Esophagus muscularis mucosa (tissue), 4 donors: ENCODE data around the gene CXCR4. TPM values are rescaled to one million over a fixed set of nuclear protein-coding genes. Genes with fewer than 3 reads are reported as not detected.

ENCODE experiments used
- DNase-seq: peaks from one replicate; pipeline ENCODE4 v3.0.0-alpha.2; 2017; ENCODE audit errors: extremely low spot score
- H3K27ac ChIP-seq, 4 donors: fragments of 200-600 bp; sonication (generic); replicated peaks in 1 of 4; 1 replicate in 3 of 4; 2 replicates in 1 of 4; pipeline ENCODE4 v1.5.1; 2016 to 2019; ENCODE audit warnings: mild to moderate bottlenecking in 1 of 4
- H3K27me3 ChIP-seq, 4 donors: fragments of 200-600 bp; sonication (generic); one replicate each; pipeline versions ENCODE4 v1.5.1 to v1.6.0; 2016 to 2019
- H3K36me3 ChIP-seq, 4 donors: fragments of 200-600 bp; sonication (generic); one replicate each; pipeline ENCODE4 v1.5.1; 2016 to 2019
- H3K4me1 ChIP-seq, 4 donors: fragments of 200-600 bp; sonication (generic); one replicate each; pipeline ENCODE4 v1.5.1; 2016 to 2019
- H3K4me3 ChIP-seq, 4 donors: fragments of 200-600 bp; sonication (generic); 1 replicate in 2 of 4; 2 replicates in 2 of 4; pipeline ENCODE4 v1.5.1; 2016 to 2019; ENCODE audit warnings: mild to moderate bottlenecking in 4 of 4, moderate library complexity in 1 of 4
- H3K9me3 ChIP-seq, 4 donors: fragments of 200-600 bp; sonication (generic); 1 replicate in 3 of 4; 2 replicates in 1 of 4; pipeline ENCODE4 v1.5.1; 2016 to 2019
- EP300 ChIP-seq: sonication (generic); formaldehyde crosslinking; IDR thresholded peaks from one replicate; pipeline ENCODE4 v1.6.1; 2017; ENCODE audit warnings: antibody characterized with exemption
- POLR2A ChIP-seq: fragments of 450-650 bp; IDR thresholded peaks from one replicate; pipeline ENCODE4 v1.6.1; 2017; ENCODE audit warnings: antibody characterized with exemption, moderate library complexity, mild to moderate bottlenecking, low read depth
- POLR2AphosphoS5 ChIP-seq, 2 donors: sonication (generic); formaldehyde crosslinking; IDR thresholded peaks; one replicate each; pipeline ENCODE4 v1.6.1; 2017; ENCODE audit warnings: antibody characterized with exemption in 2 of 2
- WGBS: methylation state at CpG from one replicate; pipeline ENCODE4 v1.1.5; 2018; 5-methylcytosine and 5-hydroxymethylcytosine counted together
- intact Hi-C: fragments of 100-400 bp; cut with DNase I; formaldehyde crosslinking; loops from one replicate; pipeline ENCODE4 v1.15.1; 2023
- total RNA-seq, 4 donors: library from RNA; depleted of rRNA; stranded (reverse); fragments of >200 nt; gene quantifications; one replicate each; pipeline versions ENCODE4 v1.1.0 to v1.2.1, GENCODE V29; 2016
- TF ChIP-seq, protein P1 (sequence below), 3 experiments: fragments of 200-600 bp in 2 of 3; fragments of 450-650 bp in 1 of 3; sonication (generic) in 2 of 3; IDR thresholded peaks; one replicate each; pipeline ENCODE4 v1.5.1; 2017 to 2019; ENCODE audit warnings: antibody characterized with exemption in 3 of 3, mild to moderate bottlenecking in 2 of 3, moderate library complexity in 1 of 3

Gene CXCR4
- total RNA-seq, 4 donors from 2014 or later = 4.2 to 11.8 (median 5.6) TPM

GRCh38 chr2:136065384-136065783 lies 52.6 kb downstream of the CXCR4 start:
- H3K27ac ChIP-seq = no peak overlapping the region
- H3K9me3 ChIP-seq = no peaks in the 10 kb centered on the region
- DNase-seq = no peak
- intact Hi-C loops = no loop called here
- H3K4me3 ChIP-seq = no peak overlapping the region
- no peaks in the 10 kb centered on the region for H3K36me3 ChIP-seq
- no peaks in the 10 kb centered on the region for H3K27me3 ChIP-seq
- TF ChIP-seq EP300 (no peak), POLR2A (no peak), POLR2AphosphoS5 (IDR thresholded peaks at IDR 0.05) (no peak)
- TF ChIP-seq, protein P1, sequence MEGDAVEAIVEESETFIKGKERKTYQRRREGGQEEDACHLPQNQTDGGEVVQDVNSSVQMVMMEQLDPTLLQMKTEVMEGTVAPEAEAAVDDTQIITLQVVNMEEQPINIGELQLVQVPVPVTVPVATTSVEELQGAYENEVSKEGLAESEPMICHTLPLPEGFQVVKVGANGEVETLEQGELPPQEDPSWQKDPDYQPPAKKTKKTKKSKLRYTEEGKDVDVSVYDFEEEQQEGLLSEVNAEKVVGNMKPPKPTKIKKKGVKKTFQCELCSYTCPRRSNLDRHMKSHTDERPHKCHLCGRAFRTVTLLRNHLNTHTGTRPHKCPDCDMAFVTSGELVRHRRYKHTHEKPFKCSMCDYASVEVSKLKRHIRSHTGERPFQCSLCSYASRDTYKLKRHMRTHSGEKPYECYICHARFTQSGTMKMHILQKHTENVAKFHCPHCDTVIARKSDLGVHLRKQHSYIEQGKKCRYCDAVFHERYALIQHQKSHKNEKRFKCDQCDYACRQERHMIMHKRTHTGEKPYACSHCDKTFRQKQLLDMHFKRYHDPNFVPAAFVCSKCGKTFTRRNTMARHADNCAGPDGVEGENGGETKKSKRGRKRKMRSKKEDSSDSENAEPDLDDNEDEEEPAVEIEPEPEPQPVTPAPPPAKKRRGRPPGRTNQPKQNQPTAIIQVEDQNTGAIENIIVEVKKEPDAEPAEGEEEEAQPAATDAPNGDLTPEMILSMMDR (IDR thresholded peaks at IDR 0.05) = no peak
- H3K4me1 ChIP-seq = no peaks in the 10 kb centered on the region
- 55% methylated on average over 2 of the region's 2 CpGs for WGBS

Other genes starting within 250 kb of the CXCR4 start
- gene MCM6, start 241.7 kb downstream of the CXCR4 start, total RNA-seq = 10 to 100 TPM in 1 of 4 donors, 1 to 10 TPM in 3; 7.5 to 10.1 (median 9.3) TPM
- gene DARS1, start 132.5 kb downstream of the CXCR4 start, total RNA-seq = 100 to 1,000 TPM in 3 of 4 donors, 10 to 100 TPM in 1; 98.8 to 129 (median 121) TPM